GM12873 (cell line): ENCODE measurements around the gene PRKN.

Experiments used
- CTCF ChIP-seq: IDR thresholded peaks from 2 replicates; pipeline ENCODE4 v1.5.1; 2012; ENCODE audit warnings: low read depth, mild to moderate bottlenecking, moderate library complexity, low read length, control low read depth; ENCODE audit not compliant: insufficient read depth; ENCODE audit errors: missing control alignments

PRKN gene

DNA sequence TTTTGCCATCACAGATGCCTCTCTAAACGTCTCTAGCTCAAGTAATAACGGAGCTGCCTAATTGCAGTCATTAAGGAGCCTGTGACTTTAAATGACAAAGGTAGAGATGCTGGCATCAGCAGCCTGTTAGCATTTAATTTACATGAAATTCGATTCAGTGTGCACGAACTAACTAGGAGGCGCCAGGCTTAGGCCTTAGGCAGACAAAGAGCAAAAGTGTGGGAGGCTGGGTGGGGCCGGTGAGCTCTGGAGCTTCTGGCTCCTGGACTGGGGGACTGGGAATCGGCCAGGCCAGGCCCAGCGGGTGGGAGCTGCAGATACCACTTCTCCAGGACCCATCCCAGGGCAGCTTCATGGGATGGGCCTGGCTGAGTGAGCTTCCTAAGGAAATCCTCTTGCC, 1283.7 kb downstream of the PRKN start:
- TF ChIP-seq CTCF: no peak

- no peak for TF ChIP-seq CTCF
Measured at GRCh38 chr6:161442420-161442819, 1285.1 kb downstream of the PRKN start.

- TF ChIP-seq CTCF: no peak
Measured at GRCh38 chr6:161440299-161440698, 1287.3 kb downstream of the PRKN start.

- no peak for TF ChIP-seq CTCF
Measured at GRCh38 chr6:161439093-161439492, 1288.5 kb downstream of the PRKN start.

DNA sequence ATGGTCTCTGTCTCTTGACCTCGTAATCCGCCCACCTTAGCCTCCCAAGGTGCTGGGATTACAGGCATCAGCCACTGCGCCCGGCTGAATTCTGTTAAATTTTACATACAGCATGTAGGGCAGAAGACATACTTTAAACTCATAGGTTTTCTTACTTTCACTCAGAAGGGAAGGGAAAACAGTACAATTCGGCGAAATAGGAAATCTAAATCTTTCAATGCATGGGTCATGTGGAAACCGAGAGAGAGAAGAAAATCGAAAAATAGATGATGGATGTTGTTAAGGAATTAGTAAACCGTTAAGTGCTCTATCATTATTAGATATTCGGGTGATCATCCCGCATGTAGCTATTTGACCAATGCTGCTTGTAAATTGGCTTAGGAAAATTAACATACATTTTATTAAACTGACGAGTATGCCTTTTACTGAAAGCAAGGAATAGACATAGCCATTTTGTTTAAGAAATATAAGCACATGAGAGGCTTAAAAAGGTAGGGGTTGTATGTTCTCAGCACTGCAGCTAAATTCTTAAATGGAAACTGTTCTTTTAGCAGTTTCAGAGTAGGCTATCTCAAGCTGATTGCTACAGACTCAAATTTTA, 1289.0 kb downstream of the PRKN start:
- no peak for TF ChIP-seq CTCF

DNA sequence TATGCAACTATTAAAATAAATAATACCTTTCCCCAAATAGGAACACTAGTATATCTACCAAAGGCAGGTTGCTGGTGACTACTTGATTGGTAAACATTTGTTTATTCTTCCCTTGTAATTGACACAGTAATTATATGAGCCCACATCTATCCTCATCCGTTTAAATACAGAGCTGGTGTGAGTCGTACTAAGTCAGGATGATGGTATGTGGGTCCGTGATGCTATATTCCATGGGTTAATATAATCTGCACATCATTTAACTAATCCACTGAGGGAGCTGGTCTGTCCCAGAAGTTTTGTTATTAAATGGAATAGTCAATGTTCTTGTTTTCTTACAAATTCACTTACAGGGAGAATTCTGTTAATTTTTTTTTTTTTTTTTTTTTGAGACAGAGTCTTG, 1289.7 kb downstream of the PRKN start:
- TF ChIP-seq CTCF: no peak

DNA sequence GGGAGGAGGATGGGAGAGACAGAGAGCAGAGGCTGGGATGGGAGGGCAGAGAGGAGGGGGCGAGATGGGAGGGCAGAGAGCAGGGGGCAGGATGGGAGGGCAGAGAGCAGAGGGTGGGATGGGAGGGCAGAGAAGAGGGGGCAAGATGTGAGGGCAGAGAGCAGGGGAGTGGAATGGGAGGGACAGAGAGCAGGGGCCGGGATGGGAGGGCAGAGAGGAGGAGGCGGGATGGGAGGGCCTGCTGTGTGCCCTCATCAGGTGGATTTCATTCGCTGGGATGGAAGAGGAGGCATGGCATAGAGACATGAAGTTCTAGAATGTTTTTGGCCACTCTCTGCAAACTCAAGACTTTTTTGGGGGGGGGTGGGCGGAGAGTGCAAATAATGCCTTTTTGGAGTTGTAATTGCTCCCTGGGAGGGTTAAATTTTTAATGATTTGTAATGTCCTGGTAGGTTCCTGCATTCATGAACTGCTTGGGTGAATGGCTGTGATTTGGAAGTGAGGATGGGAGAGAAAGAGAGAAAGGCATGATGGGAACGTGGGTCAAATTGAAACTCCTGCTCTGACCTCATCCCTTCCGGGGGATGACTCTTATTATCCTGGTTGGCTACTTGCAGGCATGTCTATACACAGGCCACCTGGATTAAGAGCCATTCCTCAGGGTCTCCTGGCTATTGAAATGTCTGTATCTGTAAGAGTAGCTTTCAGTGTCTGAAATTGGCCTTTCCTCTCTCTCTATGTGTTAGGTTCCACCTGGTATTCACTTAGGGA, 1291.3 kb downstream of the PRKN start:
- TF ChIP-seq CTCF: no peak

DNA sequence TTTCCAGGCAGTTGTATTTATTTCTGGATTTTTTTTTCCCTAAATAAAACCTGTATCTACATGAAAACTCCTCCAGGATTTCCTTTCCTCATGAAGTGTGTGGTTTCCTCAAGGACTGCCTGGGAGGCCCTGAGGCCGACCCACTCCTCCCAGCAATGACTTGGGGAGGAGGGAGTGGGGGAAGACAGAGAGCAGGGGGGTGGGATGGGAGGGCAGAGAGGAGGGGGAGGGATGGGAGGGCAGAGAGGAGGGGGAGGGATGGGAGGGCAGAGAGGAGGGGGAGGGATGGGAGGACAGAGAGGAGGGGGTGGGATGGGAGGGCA, 1291.9 kb downstream of the PRKN start:
- no peak for TF ChIP-seq CTCF
